ENCODE measurements around the gene ADNP.

Gene ADNP

DNA sequence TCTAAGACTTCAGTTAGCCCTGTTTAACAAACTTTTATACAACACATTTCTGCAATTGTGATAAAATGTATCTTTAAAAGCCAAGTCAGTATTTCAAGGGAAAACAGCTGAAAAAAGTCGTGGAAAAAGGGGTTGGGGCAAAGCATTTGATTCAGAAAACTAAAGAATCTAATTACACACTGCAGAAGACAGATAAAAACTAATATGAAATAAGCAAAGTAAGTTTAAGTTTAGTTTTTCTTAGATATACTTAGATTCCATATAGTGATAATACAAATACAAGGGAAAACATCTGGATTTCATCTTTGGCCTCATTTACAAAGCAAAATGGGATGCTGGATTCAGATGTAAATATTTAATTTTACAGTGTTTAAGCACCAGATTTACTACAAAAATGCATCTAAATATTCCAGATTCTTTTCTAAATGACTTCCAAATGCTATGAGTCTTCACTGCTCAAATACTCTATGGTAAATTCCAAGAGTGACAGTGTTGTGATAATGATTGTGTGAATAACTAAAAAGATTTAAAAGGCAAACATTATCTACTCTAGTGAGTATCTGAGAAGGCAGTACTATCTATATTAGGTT, 1.5 kb upstream of the ADNP start:
- FAIRE-seq (no peak), DNase-seq (ENCODE audit: insufficient read length, low spot score) (no peak)

DNA sequence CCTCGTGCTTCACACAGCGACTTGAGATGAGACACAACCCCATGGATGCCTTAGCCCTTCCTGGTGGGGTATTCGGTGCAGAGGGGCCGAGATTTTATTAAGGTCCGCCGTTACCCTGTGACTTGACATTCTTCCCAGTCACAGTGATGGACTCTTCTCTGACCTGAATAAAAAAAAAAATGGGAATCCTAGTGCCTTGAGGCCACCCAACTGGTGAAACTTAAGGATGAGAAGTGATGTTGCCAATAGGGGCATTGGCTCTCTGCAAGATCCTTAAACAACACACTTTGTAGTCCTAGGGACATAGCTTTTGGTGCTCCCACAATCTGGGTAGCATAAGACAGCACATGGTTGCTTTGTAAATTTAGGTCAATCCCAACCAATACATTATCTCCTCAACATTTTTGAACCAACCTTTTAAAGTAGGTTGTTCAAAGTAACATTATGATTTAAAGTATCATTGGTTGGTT, 814 bp upstream of the ADNP start:
- FAIRE-seq (peak; percentile 85), DNase-seq (ENCODE audit: insufficient read length, low spot score) (no peak)

DNA sequence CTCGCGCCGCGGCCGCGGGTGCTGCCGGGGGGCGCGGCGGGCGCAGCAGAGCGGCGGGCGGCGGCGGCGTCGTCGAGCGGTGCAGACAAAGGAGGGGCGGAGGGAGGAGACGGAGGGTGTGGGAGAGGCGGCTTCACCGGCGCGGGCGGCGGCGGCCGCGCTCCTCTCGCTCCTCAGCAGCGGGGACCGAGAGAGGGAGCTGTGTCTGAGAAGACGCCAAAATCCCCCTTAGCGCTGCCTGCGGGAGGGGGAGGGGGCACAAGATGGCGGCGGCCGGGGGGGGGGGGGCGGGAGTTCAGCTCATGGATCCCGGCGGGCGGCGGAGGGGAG, 296 bp downstream of the ADNP start:
- FAIRE-seq = no peak
- no peak for DNase-seq (ENCODE audit: insufficient read length, low spot score)

DNA sequence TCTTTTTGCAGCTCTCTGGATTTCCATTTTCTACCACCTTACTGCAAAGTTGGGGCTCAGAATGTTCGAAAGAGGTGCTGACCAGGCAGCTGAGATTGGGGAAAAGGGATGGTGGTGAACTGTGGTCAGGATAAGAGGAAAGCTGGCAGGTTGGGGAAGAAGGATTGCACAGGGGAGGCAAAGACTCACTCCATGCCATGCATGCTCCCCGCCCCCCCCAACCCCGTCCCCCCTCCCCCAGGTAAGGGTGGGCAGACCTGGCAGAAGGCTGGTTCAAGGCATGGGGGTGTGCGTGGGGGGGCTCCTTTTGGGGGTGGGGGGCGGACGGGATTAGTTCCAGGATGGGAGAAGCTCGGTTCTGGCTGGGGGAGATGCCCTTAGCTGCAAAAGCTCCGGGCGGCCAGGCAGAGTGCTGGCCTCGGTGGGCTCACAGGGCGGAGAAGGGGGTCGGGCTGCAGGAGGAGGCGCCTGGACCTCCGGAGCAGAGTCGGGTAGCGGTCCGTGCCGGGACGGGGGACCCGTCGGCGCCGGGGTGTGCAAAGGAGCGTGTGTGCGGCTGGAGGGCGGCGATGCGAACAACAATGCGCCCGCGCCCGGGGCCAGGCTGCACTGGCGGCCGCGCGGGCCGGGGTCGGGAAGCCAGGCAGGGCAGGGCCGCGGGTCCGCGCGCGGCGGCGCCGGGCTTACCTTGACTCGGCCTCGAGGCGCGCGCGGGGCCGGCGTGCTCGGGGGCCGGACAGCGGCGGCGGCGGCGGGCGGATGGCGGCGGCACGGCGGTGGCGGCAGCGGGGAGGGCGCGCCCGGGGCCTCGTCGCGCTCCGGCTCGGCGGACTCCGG, 880 bp downstream of the ADNP start:
- FAIRE-seq (peak; percentile 74), DNase-seq (ENCODE audit: insufficient read length, low spot score) (no peak)

DNA sequence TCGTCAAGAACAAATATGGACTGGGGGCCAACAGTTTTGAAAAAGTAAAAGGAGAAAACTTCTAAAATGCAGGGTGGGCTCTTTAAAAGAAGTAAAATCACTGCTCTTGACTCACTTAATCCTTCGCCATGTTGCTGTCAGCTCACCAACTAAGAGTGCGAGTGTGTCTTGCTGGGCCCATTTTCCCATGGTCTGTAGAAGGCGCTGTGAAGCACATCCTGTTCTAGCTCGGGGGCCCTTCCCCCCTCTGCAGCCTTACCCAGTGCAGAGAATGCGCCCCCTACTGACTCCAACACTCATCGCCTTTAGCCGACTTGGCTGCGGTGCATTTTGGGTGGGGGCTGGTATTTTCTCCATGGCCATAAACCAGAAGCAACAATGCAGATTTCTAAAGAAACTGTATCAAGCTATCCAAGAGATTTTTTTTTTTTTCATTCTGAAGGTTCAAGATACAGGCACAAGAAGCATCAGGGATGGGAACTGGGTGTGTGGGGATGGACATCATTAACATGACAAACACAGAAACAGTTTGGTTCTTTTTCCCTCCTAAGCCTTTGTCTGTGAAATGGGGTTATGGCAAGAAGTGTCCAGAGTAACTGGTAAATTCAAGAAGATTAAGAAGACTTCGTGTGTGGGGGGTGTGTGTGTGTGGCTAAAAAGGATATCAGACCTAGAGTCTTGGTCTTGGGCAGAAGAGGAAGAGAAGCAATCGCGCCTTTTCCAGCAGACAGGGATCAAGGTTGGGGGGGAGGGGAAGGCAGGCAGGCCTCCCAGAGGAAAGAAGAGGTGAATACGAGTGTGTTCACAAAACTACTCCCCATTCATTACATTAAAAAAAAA, 1.7 kb downstream of the ADNP start:
- DNase-seq (ENCODE audit: insufficient read length, low spot score) (peak; percentile 98), FAIRE-seq (peak; percentile 99)

DNA sequence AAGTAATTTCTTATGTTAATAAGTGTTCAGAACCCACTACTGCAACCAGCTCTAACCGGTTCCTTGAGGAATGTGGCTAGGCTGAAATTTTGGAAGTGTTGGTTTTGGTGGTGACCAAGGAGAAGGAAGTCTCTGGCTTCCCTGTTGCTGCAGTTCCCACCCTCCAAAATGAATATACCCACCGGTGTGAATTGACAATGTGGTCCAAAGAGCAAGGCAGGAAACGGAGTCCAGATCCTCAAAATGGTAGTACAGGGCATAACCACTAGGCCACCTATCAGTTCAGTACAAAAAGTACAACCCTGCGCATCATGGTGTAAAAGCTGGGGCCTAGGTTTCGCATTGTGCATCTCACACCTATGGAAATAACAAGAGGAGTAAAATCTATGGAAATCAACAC, 2.8 kb downstream of the ADNP start:
- DNase-seq (ENCODE audit: insufficient read length, low spot score) = no peak

DNA sequence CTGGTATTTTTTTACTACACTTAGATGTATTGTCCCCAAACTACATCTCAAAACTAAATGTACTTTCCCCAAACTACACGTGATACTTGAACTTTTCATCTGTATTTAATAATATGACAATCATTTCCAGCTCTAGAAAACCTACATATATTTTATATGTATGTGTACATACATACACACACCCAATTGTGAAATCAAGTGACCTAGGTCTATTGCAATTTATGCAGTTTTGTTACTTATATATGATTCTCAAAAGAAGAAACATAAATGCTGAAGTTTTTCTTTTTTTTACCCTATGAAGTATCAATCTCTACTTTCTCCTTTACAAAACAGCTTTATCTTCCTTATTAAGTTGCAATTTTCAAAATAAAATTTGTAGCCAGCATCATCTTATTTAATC, 4.7 kb downstream of the ADNP start:
- DNase-seq (ENCODE audit: insufficient read length, low spot score) = no peak
- FAIRE-seq = no peak

More for the DNA sequence above, 2.8 kb downstream of the ADNP start:
- FAIRE-seq = peak; percentile 33

DNA sequence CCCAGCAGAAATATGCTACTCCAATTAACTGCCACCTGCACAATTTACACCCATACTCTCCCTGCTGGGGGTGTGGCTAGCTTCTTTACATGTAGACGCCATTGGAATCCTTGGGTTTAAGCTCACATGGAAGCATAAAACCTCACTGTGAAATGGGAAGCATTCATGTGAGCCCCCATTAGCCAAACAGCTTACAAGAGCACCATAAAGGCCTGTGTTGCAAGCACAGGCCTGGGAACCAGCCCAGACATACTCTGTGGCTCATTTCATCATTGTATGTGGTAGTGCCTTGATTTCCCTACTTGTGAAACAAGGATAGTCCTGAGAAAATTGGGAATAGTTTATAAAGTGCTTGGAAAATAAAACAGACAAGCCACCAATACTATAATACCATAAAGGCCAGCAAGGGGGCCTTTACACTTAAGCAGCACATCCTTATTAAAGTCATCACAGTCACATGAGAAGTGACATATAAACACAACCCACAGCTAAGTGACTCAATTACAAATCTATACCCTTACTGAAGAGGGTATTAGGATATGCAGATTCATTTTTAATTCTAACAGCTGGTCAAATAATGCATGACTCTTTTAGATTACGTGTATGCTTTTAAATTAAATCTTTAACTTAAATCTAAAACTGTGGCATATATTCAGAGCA, 6.8 kb downstream of the ADNP start:
- FAIRE-seq (peak; percentile 28), DNase-seq (ENCODE audit: insufficient read length, low spot score) (no peak)

DNA sequence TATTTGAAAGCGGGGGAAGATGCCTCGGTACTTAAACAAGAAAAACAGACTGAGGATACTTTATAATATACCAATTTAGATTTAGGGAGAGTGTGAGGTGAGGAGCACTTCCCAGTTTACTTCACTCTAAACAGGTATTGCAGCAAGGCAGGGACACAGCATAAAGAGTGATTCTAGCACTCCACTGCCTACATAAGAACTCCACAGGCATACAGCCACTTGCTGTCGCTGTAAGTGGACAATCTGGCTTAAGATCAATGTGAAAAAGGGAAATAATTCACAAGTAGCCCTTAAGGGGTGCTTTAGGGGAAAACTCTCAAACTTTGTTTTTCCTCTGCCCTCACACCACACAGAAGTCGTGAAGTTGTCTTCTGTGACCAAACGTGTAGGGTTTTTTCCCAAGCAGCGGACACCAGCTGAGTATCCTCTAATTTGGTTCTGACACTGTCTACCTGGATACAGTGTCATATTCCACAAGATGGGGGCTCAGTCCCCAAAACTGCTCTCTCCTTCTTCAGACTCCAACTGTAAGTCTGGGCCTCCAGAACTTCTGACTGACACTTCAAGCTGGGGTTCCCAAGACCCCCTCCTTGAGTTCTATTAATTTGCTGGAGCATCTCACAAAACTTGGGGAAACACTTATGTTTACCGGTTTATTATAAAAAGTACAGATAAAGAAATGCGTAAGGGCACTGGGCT, 9.3 kb downstream of the ADNP start:
- no peak for DNase-seq (ENCODE audit: insufficient read length, low spot score)
- no peak for FAIRE-seq

DNA sequence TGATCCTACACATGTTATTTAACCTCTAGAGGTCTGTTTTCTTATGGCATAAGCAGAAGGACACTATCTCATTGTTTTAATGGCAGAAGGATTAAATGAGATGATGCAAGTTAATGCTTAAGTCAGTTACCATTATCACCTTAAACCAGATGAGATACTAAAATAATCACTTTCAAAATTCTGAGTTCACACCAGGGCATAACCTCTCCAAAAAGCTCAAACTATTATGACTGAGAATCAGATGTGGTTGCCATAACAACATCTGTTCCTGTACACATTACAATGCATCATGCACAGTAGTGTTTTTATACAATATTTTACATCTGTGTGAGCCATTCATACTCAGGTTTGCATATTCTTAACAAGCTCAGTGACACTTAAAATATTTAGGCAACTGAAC, 10.2 kb downstream of the ADNP start:
- DNase-seq (ENCODE audit: insufficient read length, low spot score) (no peak), FAIRE-seq (peak; percentile 74)

DNA sequence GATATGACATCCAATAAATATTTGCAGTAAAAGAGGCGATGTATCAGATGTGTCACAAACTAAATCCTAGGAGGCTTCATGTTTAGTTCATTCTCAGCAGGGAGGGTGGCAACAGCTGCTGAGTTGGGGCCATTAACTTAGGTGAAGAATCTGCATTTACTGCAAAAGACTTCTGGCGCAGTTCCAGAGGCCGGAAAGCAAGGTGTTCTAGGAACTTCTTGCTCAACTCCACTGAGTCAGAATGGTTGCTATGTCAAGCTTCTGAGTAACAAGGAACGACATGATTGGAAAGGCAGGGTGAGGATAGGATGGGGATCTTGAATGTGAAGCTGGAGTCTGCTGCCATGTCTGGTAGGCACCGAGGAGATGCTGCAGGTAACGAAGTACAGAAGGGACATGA, 11.7 kb downstream of the ADNP start:
- FAIRE-seq = peak; percentile 92
- DNase-seq (ENCODE audit: insufficient read length, low spot score) = no peak

DNA sequence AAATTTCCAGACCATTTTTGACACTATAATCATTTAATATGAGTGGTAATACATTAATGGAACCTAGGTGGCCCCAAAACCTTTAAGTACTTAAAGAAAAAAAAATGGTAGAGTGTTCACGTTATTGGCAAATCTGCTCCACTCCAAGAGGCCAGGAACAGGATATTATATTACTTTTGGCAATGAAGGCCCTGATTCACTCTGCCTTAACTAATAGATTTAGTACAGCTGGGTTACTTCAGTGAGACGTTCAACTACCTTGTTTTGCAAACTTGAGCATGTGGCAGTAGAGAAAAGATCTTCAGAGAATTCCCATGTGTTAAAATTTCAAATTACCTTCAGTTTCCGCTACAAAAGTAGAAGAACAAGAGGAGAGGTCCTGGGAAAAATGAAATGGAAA, 12.8 kb downstream of the ADNP start:
- no peak for DNase-seq (ENCODE audit: insufficient read length, low spot score)
- peak; percentile 4 for FAIRE-seq

DNA sequence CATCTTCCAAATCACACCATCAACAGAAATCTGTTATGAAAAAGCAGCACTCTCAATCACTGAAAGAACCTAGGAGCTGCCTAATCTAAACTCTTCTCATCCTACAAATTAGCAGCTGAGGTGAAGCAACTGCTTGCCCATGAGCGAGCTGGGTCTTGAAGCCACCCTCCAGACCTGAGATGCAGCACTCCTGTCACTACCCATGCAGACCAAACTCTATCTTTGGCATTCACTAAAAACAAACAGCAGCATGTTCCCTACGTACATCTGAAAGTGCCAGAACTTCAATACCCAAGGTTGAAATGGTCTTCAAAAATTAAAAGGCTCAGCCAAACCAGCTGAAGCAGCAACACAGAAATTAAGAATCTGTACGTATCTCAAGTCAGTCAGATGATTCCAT, 14.3 kb downstream of the ADNP start:
- no peak for DNase-seq (ENCODE audit: insufficient read length, low spot score)
- FAIRE-seq = peak; percentile 58

DNA sequence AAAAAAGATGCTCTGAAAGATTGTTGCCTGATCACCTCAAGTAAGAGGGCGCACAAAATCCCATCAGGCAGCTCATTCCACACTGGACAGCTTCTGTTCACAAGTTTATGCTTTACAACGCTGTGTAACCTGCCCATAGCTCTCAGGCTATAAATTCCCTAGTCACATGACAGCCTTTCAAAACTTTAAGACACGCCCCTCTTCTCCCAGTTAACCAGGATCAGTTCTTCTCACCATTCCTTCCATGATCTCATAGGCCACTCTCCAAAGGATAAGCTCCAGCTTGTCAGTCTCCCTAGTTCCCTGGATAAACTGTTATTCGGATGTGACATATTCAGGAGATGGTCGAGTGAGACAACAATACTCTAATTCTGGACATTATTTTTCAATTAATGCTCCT, 15.0 kb downstream of the ADNP start:
- peak; percentile 68 for FAIRE-seq
- peak; percentile 67 for DNase-seq (ENCODE audit: insufficient read length, low spot score)

DNA sequence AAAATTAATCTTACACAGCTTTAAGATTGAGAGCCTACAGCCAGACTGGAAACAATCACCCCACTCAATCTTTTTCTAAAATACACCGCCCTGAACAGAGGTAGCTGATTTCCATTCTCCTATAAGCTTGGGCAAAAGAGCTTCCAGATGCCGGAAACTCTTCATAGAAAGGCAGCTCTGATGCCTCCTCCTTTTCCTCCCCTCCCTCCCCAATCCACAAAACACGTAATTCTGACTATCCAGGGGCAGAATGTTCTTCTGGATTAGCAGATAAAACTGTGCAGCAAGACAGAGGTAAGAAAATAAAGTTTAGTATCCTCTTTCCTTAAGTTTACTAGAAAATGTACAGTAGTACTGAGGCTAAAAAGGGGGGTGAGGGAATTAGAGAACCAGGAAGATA, 15.8 kb downstream of the ADNP start:
- FAIRE-seq (no peak), DNase-seq (ENCODE audit: insufficient read length, low spot score) (no peak)

DNA sequence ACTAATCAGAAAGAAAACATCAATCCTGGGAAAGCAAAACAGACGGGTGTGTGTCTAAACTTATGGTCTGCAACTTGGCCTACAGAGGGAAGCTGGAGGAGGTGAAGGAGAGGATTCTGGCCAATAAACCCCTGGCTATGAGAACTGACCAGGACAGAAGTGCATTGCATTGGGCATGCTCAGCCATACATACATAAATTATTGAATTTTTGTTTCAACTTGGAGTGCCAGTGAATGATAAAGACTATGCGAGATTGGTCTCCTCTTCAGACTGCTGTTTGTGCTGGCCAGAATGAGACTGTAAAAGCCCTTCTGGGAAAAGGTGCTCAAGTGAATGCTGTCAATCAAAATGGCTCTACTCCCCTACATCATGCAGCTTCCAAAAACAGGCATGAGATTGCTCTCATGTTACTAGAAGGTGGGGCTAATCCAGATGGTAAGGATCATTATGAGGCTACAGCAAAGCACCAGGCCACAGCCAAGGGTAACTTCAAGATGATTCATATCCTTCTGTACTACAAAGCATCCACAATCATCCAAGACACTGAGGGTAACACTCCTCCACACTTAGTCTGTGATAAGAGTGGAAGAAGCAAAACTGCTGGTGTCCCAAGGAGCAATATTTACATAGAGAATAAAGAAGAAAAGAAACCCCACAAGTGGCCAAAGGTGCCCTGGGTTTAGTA, 17.4 kb downstream of the ADNP start:
- DNase-seq (ENCODE audit: insufficient read length, low spot score) = peak; percentile 82
- FAIRE-seq = peak; percentile 98

DNA sequence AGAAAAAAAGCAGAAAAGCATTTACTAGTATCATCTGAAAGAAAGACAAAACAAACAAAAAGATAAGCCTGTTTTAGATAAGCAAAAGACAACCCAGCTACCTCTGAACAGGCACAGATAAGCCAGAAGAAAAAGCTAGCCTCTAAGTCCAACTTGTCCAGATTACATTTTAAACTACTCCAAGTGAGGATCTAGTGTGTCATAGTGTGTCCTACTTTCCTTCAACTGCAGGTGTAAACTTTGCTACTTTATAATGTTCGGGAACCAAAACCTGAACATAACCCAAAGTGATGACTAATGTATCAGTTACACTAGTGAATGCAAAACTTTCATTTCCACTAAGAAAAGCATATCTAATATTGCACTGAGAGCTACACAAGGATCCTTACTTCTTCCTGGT, 19.5 kb downstream of the ADNP start:
- FAIRE-seq = peak; percentile 20
- no peak for DNase-seq (ENCODE audit: insufficient read length, low spot score)

DNA sequence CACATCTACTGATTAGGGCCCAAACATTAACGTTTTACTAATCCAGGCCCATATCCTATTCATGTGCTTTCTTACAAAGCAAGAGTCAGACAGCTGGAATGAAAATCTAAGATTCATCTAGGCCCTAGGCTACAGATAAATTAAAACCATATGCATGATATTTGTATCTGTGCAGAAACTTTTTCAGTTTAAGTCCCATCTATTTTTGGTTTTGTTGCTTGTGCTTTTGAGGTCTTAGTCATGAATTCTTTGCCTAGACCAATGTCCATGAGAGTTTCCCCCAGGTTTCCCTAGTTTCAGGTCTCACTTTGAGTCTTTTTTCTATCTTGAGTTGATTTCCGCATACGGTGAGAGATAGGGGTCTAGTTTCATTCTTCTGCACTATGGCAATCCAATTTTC, 20.2 kb downstream of the ADNP start:
- DNase-seq (ENCODE audit: insufficient read length, low spot score) (no peak), FAIRE-seq (no peak)

DNA sequence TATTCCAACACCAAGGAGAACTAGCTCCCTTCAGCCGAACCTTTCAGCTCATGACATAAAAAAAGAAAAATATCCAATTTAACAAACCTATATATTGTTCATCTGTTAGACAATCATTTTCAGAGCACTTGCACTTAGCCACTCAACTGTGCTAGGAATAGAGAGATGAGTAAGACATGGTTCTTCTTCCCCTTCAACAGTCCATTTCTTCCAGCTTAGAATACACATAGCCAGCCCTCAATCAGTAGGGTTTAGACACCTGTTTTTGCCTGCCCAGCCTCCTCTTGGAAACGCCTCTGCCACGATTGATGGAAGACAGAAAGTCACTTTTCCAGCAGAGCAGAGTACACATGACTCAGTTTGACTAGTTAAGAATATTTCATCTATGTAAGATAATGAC, 21.8 kb downstream of the ADNP start:
- peak; percentile 46 for FAIRE-seq
- no peak for DNase-seq (ENCODE audit: insufficient read length, low spot score)

DNA sequence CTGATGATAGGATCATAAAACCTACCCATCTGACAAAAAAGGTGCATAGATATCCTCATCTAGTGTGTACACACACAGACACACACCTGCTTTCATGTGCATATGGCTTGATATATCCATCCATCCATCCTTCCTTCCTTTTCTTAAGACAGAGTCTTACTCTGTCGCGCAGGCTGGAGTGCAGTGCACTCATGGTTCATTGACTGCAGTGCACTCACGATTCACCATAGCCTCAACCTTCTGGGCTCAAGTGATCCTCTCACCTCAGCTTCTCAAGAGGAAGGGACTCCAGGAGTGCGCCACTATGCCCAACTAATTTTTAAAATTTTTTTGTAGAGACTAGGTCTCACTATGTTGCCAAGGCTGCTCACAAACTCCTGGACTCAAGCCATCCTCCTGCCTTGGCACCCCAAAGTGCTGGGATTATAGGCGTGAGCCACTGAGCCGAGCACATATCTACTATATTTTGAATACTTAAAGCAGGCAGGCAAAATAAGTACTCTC, 27.1 kb downstream of the ADNP start:
- peak; percentile 89 for FAIRE-seq
- DNase-seq (ENCODE audit: insufficient read length, low spot score) = no peak

Measured in HTR-8/SVneo (cell line).